HCT116 (cell line): ENCODE results near the gene ADAMTS14. TPM values are rescaled to one million over a fixed set of nuclear protein-coding genes. Genes with fewer than 3 reads are reported as not detected.

Source experiments
- ATAC-seq: fragments of 200-7000 bp; cut with Tn5 transposase; 2 replicates; pipeline ENCODE4 v1.9.1; 2020; ENCODE audit warnings: mild to moderate bottlenecking, moderate library complexity
- BruUV-seq: library from RNA; stranded (reverse); fragments of 400-500 nt; replicated peaks from 2 replicates; lab custom pipeline; 2021; lab: Mats Ljungman, UMichigan
- CTCF ChIA-PET: fragments of 300-600 bp; sonication (Branson Sonifier 250); formaldehyde crosslinking; loops from one replicate; lab custom pipeline; 2021; ENCODE audit warnings: antibody characterized with exemption; lab: Charles Lee
- POLR2A ChIA-PET: fragments of 300-600, 350-600 bp; sonication (Branson Sonifier 250); formaldehyde crosslinking; loops from one replicate; lab custom pipeline; 2021; ENCODE audit warnings: antibody characterized with exemption; lab: Charles Lee
- RAD21 ChIA-PET, 2 experiments: fragments of 300-600 bp; sonication (Branson Sonifier 250); formaldehyde crosslinking; loops; one replicate each; lab custom pipeline; 2023; ENCODE audit warnings: low total read pairs in 2 of 2; ENCODE audit not compliant: uncharacterized antibody in 2 of 2, unreplicated experiment in 2 of 2, low non-redundant PET in 1 of 2; lab: Charles Lee
- DNase-seq: peaks from one replicate; pipeline ENCODE4 v3.0.0-alpha.2; 2010; ENCODE audit warnings: low read depth, low spot score
- H2AFZ ChIP-seq: fragments of 200-600 bp; shearing (Covaris generic), sonication (generic); 2 replicates; pipeline ENCODE4 v1.6.1; 2017; ENCODE audit warnings: low read depth, mixed run types, mixed read lengths, antibody characterized with exemption, low read length; ENCODE audit not compliant: poor library complexity, severe bottlenecking
- H3K27ac ChIP-seq: 2 replicates; pipeline ENCODE4 v1.5.1; 2012; ENCODE audit warnings: low read depth, low read length
- H3K27me3 ChIP-seq: fragments of 200-600 bp; sonication (generic); 2 replicates; pipeline ENCODE4 v1.6.1; 2016; ENCODE audit warnings: mixed run types, low read length, mixed read lengths; ENCODE audit not compliant: insufficient read depth
- H3K36me3 ChIP-seq, 2 experiments: fragments of 200-500 bp in 1 of 2; fragments of 200-600 bp in 1 of 2; sonication (Bioruptor generic) in 1 of 2; sonication (generic) in 1 of 2; 2 replicates each; pipeline versions ENCODE4 v1.5.1 to v1.6.1; 2014 to 2016; ENCODE audit warnings: low read length in 2 of 2, inconsistent platforms in 1 of 2, mixed read lengths in 1 of 2, mixed run types in 1 of 2; ENCODE audit not compliant: insufficient read depth in 2 of 2, control insufficient read depth in 1 of 2
- H3K4me1 ChIP-seq, 2 experiments: fragments of 200-600 bp in 1 of 2; sonication (generic) in 1 of 2; 2 replicates each; pipeline versions ENCODE4 v1.5.1 to v1.6.1; 2012 to 2017; ENCODE audit warnings: low read length in 2 of 2, inconsistent platforms in 1 of 2, mild to moderate bottlenecking in 1 of 2, mixed read lengths in 1 of 2, mixed run types in 1 of 2, moderate library complexity in 1 of 2; ENCODE audit not compliant: insufficient read depth in 2 of 2, control insufficient read depth in 1 of 2
- H3K4me2 ChIP-seq: fragments of 200-600 bp; sonication (generic); 2 replicates; pipeline ENCODE4 v1.6.1; 2017; ENCODE audit warnings: mixed run types, low read length, mixed read lengths
- H3K4me3 ChIP-seq, 2 experiments: fragments of 200-600 bp in 1 of 2; sonication (generic) in 1 of 2; replicated peaks in 1 of 2; 2 replicates each; pipeline ENCODE4 v1.5.1; 2011 to 2016; ENCODE audit warnings: low read length in 2 of 2, control low read depth in 1 of 2, low read depth in 1 of 2, mild to moderate bottlenecking in 1 of 2, mixed read lengths in 1 of 2, mixed run types in 1 of 2
- H3K79me2 ChIP-seq: fragments of 200-600 bp; sonication (generic); 2 replicates; pipeline ENCODE4 v1.6.1; 2017; ENCODE audit warnings: mild to moderate bottlenecking, mixed run types, low read length, moderate library complexity, mixed read lengths; ENCODE audit not compliant: insufficient read depth
- H3K9ac ChIP-seq: fragments of 200-600 bp; sonication (generic); 2 replicates; pipeline ENCODE4 v1.6.1; 2016; ENCODE audit warnings: low read length, mixed read lengths
- H3K9me2 ChIP-seq: fragments of 200-600 bp; sonication (generic), shearing (Covaris generic); 2 replicates; pipeline ENCODE4 v1.6.1; 2017; ENCODE audit warnings: mixed run types, mild to moderate bottlenecking, moderate library complexity; ENCODE audit not compliant: insufficient read depth
- H3K9me3 ChIP-seq, 2 experiments: fragments of 200-500 bp in 1 of 2; fragments of 200-600 bp in 1 of 2; sonication (Bioruptor generic) in 1 of 2; sonication (generic) in 1 of 2; 2 replicates each; pipeline ENCODE4 v1.6.1; 2014 to 2017; ENCODE audit warnings: low read length in 2 of 2, mixed read lengths in 2 of 2, inconsistent platforms in 1 of 2, low read depth in 1 of 2, mild to moderate bottlenecking in 1 of 2, mixed run types in 1 of 2, moderate library complexity in 1 of 2; ENCODE audit not compliant: control insufficient read depth in 1 of 2, insufficient read depth in 1 of 2
- H4K20me1 ChIP-seq: fragments of 200-600 bp; sonication (generic), shearing (Covaris generic); 2 replicates; pipeline ENCODE4 v1.6.1; 2017; ENCODE audit warnings: mixed run types, mild to moderate bottlenecking, moderate library complexity; ENCODE audit not compliant: insufficient read depth
- ATF3 ChIP-seq: IDR thresholded peaks from 2 replicates; pipeline ENCODE4 v1.6.1; 2012
- CBX3 ChIP-seq: IDR thresholded peaks from 2 replicates; pipeline ENCODE4 v1.6.1; 2012; ENCODE audit warnings: low read depth
- CEBPB ChIP-seq: IDR thresholded peaks from 2 replicates; pipeline ENCODE4 v1.6.1; 2012; ENCODE audit warnings: low read depth
- CTCF ChIP-seq, 3 experiments: fragments of 200-600 bp in 1 of 3; sonication (generic) in 1 of 3; IDR thresholded peaks in 2 of 3; conservative IDR thresholded peaks in 1 of 3; 2 replicates each; pipeline ENCODE4 v1.5.1; 2012 to 2017; ENCODE audit warnings: low read depth in 2 of 3, low read length in 2 of 3, antibody characterized with exemption in 1 of 3, borderline replicate concordance in 1 of 3, control low read depth in 1 of 3, mild to moderate bottlenecking in 1 of 3, mixed read lengths in 1 of 3, mixed run types in 1 of 3, moderate library complexity in 1 of 3; ENCODE audit not compliant: insufficient read depth in 1 of 3
- EGR1 ChIP-seq: IDR thresholded peaks from 2 replicates; pipeline ENCODE4 v1.6.1; 2012; ENCODE audit warnings: low read depth
- EZH2phosphoT487 ChIP-seq: fragments of 200-600 bp; IDR thresholded peaks from 2 replicates; pipeline ENCODE4 v1.6.1; 2018; ENCODE audit warnings: antibody characterized with exemption, borderline replicate concordance
- FOSL1 ChIP-seq: IDR thresholded peaks from 2 replicates; pipeline ENCODE4 v1.6.1; 2012; ENCODE audit warnings: low read depth
- JUND ChIP-seq: IDR thresholded peaks from 2 replicates; pipeline ENCODE4 v1.6.1; 2012
- MAX ChIP-seq: IDR thresholded peaks from 2 replicates; pipeline ENCODE4 v1.6.1; 2012
- POLR2A ChIP-seq: IDR thresholded peaks from 2 replicates; pipeline ENCODE4 v1.7.0; 2011; ENCODE audit warnings: borderline replicate concordance; ENCODE audit not compliant: insufficient read depth, insufficient read length; ENCODE audit errors: extremely low read depth
- POLR2AphosphoS5 ChIP-seq: IDR thresholded peaks from 2 replicates; pipeline ENCODE4 v1.6.1; 2011; ENCODE audit warnings: mild to moderate bottlenecking, low read depth, low read length, moderate library complexity
- RAD21 ChIP-seq: IDR thresholded peaks from 2 replicates; pipeline ENCODE4 v1.6.1; 2012; ENCODE audit warnings: low read depth, mild to moderate bottlenecking
- SIN3A ChIP-seq: IDR thresholded peaks from 2 replicates; pipeline ENCODE4 v1.6.1; 2012; ENCODE audit warnings: low read depth
- TCF7L2 ChIP-seq: IDR thresholded peaks from 2 replicates; pipeline ENCODE4 v1.7.0; 2011; ENCODE audit warnings: borderline replicate concordance, inconsistent platforms; ENCODE audit not compliant: insufficient read depth, insufficient read length; ENCODE audit errors: extremely low read depth
- YY1 ChIP-seq: IDR thresholded peaks from 2 replicates; pipeline ENCODE4 v1.6.1; 2011; ENCODE audit warnings: low read length, low read depth, moderate library complexity, mild to moderate bottlenecking; ENCODE audit not compliant: insufficient replicate concordance; ENCODE audit errors: extremely low read depth
- ZBTB33 ChIP-seq: IDR thresholded peaks from 2 replicates; pipeline ENCODE4 v1.6.1; 2011; ENCODE audit warnings: mild to moderate bottlenecking, low read length, moderate library complexity; ENCODE audit not compliant: insufficient replicate concordance; ENCODE audit errors: extremely low read depth
- ZFX ChIP-seq: fragments of 450-650 bp; IDR thresholded peaks from 2 replicates; pipeline ENCODE4 v1.6.1; 2017
- intact Hi-C: fragments of 100-400 bp; cut with micrococcal nuclease; formaldehyde crosslinking; loops from 2 replicates; pipeline ENCODE4 v1.10.0; 2022
- total RNA-seq: library from RNA; stranded (reverse); gene quantifications from one replicate; pipeline ENCODE4 v1.2.1, GENCODE V29; 2021; ENCODE audit not compliant: unreplicated experiment

ADAMTS14 gene
- total RNA-seq, 1 experiment from 2014 or later = 13.2 TPM

- no peaks in the 10 kb centered on the region for H3K36me3 ChIP-seq
Observed at GRCh38 chr10:70737250-70737649, 64.9 kb downstream of the ADAMTS14 start.

More at GRCh38 chr10:70737250-70737649, 64.9 kb downstream of the ADAMTS14 start:
- Histone ChIP-seq H3K9me3 (no peaks in the 10 kb centered on the region), H3K79me2 (no peaks in the 10 kb centered on the region), H3K4me3 (no peak overlapping the region), H3K4me2 (0 out of 2 replicates have a peak overlapping the region, but pooled peaks have one; percentile 24), H3K9me2 (no peaks in the 10 kb centered on the region), H3K4me1 (peaks cover 12 to 23% of the 10 kb centered on the region in 2 experiments), H2AFZ (no peak overlapping the region), H3K27ac (no peak overlapping the region), H3K27me3 (no peaks in the 10 kb centered on the region), H3K9ac (no peak overlapping the region), H4K20me1 (no peaks in the 10 kb centered on the region)
- ATAC-seq = peak; percentile 79
- peak; percentile 12 for DNase-seq
- no TSS peak for BruUV-seq
- CTCF ChIA-PET = no interaction called here
- TF ChIP-seq YY1 (no peak), ZBTB33 (no peak), FOSL1 (peak; percentile 48), CEBPB (no peak), EGR1 (no peak), POLR2AphosphoS5 (no peak), ZFX (no peak), MAX (no peak), EZH2phosphoT487 (no peak), JUND (peak; percentile 34; the same call in 1 of the 2 replicates), CTCF (IDR thresholded peaks at IDR 0.05 in 2 of 3, conservative IDR thresholded peaks at IDR 0.05 in 1 of 3; ENCODE audit: borderline replicate concordance in 1 of 3, insufficient read depth in 1 of 3, low read depth in 2 of 3, low read length in 2 of 3) (no peak), SIN3A (0 out of 2 replicates have a peak, but pooled peaks have one; percentile 17), RAD21 (no peak), TCF7L2 (peak; percentile 70), POLR2A (no peak), ATF3 (no peak), CBX3 (no peak)
- RAD21 ChIA-PET = no interaction called here
- intact Hi-C loops = no loop called here
- POLR2A ChIA-PET = no interaction called here
